ENCODE data around the gene KLHL5. TPM values are rescaled to one million over a fixed set of nuclear protein-coding genes. Genes with fewer than 3 reads are reported as not detected.
"Not testable (repeated sequence)": the region's sequence is repeated elsewhere in the genome, so short reads cannot be mapped to it uniquely, and the experiment has no call there.

The KLHL5 gene
- total RNA-seq, 2 experiments from 2014 or later = 16.4 to 18.3 TPM

DNA sequence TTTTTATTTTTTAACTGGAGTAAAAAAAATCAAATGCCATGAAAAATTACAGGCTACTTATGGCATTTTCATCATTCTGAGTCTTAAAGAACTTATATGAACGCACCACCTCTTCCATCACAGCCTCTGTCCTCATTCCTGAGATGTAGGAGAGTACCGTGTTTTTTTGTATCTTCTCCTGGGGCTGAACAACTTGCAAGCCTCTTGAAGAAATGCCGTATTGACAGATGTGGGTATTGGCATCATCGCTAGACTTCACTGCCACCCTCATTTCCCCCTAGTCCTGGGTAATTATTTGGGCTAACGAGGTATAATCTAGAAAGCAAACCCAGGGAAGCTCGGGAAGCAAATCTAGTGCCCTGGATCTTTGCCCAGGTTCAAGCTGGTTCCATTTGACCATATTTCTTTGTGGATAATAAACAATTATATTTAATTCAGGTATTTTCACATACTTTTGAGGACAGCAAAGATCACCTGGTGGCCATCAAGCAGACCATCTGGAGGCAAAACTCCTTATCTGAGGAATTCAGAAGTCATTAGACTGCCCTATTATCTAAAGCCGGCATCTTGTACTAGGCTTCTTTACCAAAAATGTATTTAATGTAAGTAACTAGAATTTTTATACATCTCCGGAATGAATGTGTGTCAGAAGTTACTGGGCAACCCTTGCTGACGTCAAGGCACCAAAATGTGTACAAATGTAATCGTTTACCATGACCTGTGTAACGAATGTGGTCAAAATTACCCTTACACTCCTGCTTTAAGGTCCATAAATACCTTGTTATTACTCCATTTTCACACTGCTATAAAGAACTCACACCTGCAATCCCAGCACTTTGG is 64.4 kb downstream of the KLHL5 start:
- H3K27me3 Mint-ChIP-seq = no peaks in the 10 kb centered on the region
- no peaks in the 10 kb centered on the region for H3K9me3 Mint-ChIP-seq
- H3K4me3 Mint-ChIP-seq = no peak overlapping the region
- DNase-seq (no peak), ATAC-seq (ENCODE audit: low read depth) (no peak)
- H3K4me1 Mint-ChIP-seq = no peaks in the 10 kb centered on the region
- POLR2A ChIA-PET = interaction anchor here (0.6 kb wide), 1 partner anchor 114 kb away, joined by 3 read pairs; no protein-coding TSS in a partner anchor
- H3K36me3 Mint-ChIP-seq = peaks cover 13% of the 10 kb centered on the region
- no peak overlapping the region for H3K27ac Mint-ChIP-seq

DNA sequence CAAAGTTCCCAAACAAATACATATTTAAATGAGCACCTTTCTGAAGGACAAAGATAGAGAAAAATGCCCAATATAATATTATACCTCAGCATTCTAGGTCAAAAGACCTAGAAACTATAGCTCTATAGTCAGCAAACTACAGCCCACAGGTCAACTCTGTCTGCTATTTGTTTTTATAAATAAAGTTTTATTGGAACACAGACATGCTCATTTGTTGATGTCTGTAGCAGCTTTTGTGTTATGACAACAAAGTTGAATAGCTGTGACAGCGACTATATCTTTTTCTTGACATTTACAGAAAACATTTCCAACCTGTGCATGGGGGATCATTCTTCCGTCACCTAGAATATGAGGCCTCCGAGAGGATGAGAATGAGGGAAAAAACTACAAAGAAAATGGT is 71.6 kb downstream of the KLHL5 start:
- Mint-ChIP-seq H3K36me3 (peaks cover 5% of the 10 kb centered on the region), H3K27me3 (no peaks in the 10 kb centered on the region), H3K9me3 (no peaks in the 10 kb centered on the region), H3K4me3 (no peak overlapping the region), H3K4me1 (peaks cover 7% of the 10 kb centered on the region), H3K27ac (no peak overlapping the region)
- ATAC-seq (ENCODE audit: low read depth) (no peak), DNase-seq (no peak)
- POLR2A ChIA-PET = interaction anchor here (0.9 to 1.5 kb wide), 3 partner anchors 89 to 325 kb away, joined by 3 read pairs; partner anchors contain the start of genes LIAS and RPL9

GRCh38 chr4:39134683-39135306 is 72.8 kb downstream of the KLHL5 start:
- no peak for ATAC-seq (ENCODE audit: low read depth)
- Mint-ChIP-seq H3K4me3 (no peak overlapping the region), H3K27ac (no peak overlapping the region), H3K36me3 (peaks cover 5% of the 10 kb centered on the region), H3K27me3 (no peaks in the 10 kb centered on the region), H3K9me3 (no peaks in the 10 kb centered on the region), H3K4me1 (peaks cover 7% of the 10 kb centered on the region)
- DNase-seq = no peak
- POLR2A ChIA-PET = interaction anchor here (0.8 to 1.5 kb wide), 6 partner anchors 17 to 186 kb away, joined by 3 read pairs; no protein-coding TSS in a partner anchor

- DNase-seq; ATAC-seq (ENCODE audit: low read depth); H3K27ac Mint-ChIP-seq; POLR2A ChIA-PET; H3K4me3 Mint-ChIP-seq; H3K36me3 Mint-ChIP-seq; H3K27me3 Mint-ChIP-seq; H3K9me3 Mint-ChIP-seq; H3K4me1 Mint-ChIP-seq: not testable (repeated sequence)
These were observed 76.2 kb downstream of the KLHL5 start for GRCh38 chr4:39138227-39138626.

DNA sequence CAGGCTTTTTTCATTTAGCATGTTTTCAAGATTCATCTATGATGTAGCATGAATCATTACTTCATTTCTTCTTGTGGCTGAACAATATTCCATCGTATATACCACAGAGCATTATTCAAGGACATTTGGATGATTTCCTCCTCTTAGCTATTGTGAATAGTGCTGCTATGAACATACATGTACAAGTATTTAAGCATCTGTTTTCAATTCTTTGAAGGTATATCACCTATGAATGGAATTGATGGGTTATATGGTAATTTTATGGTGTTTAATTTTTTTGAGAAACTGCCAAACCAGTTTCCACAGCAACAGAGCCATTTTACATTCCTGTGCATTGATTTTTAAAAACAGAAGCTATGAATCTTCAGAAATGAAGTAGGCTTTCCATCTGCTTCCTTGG is 84.2 kb downstream of the KLHL5 start:
- no peaks in the 10 kb centered on the region for H3K27me3 Mint-ChIP-seq
- H3K4me1 Mint-ChIP-seq = peaks cover 6% of the 10 kb centered on the region
- H3K9me3 Mint-ChIP-seq = no peaks in the 10 kb centered on the region
- POLR2A ChIA-PET = no interaction called here
- H3K27ac Mint-ChIP-seq = no peak overlapping the region
- DNase-seq = no peak
- H3K36me3 Mint-ChIP-seq = no peaks in the 10 kb centered on the region
- H3K4me3 Mint-ChIP-seq = no peak overlapping the region
- ATAC-seq (ENCODE audit: low read depth) = no peak

DNA sequence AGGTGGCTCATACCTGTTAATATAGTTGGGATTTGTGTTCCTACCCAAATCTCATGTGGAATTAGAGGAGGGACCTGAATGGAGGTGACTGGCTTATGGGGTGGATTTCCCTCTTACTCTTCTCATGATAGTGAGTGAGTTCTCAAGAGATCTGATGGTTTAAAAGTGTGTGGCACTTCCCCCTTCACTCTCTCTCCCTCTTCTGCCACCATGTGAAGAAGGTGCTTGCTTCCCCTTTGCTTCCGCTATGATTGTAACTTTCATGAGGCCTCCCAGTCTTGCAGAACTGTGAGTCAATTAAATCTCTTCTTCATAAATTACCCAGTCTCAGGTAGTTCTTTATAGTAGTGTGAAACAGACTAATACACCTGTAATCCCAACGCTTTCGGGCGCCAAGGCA is 92.0 kb downstream of the KLHL5 start:
- ATAC-seq (ENCODE audit: low read depth) = no peak
- POLR2A ChIA-PET = interaction anchor here (0.7 kb wide), 1 partner anchor 438 kb away, joined by 6 read pairs; no protein-coding TSS in a partner anchor
- Mint-ChIP-seq H3K9me3 (no peaks in the 10 kb centered on the region), H3K4me1 (peaks cover 6% of the 10 kb centered on the region), H3K27me3 (no peaks in the 10 kb centered on the region), H3K4me3 (no peak overlapping the region), H3K36me3 (no peaks in the 10 kb centered on the region), H3K27ac (no peak overlapping the region)
- no peak for DNase-seq

GRCh38 chr4:39157520-39157919 is 95.5 kb downstream of the KLHL5 start:
- no peak overlapping the region for H3K4me3 Mint-ChIP-seq
- no peaks in the 10 kb centered on the region for H3K36me3 Mint-ChIP-seq
- H3K27ac Mint-ChIP-seq = no peak overlapping the region

GRCh38 chr4:39166177-39166576 is 104.1 kb downstream of the KLHL5 start:
- ATAC-seq (ENCODE audit: low read depth) = no peak
- DNase-seq = no peak
- Mint-ChIP-seq H3K27me3 (peaks cover 21% of the 10 kb centered on the region), H3K36me3 (no peaks in the 10 kb centered on the region), H3K9me3 (no peaks in the 10 kb centered on the region), H3K4me3 (no peak overlapping the region), H3K4me1 (no peaks in the 10 kb centered on the region), H3K27ac (no peak overlapping the region)
- POLR2A ChIA-PET = no interaction called here

More at GRCh38 chr4:39157520-39157919, 95.5 kb downstream of the KLHL5 start:
- DNase-seq = no peak
- H3K9me3 Mint-ChIP-seq = no peaks in the 10 kb centered on the region
- no peak for ATAC-seq (ENCODE audit: low read depth)
- POLR2A ChIA-PET = no interaction called here
- H3K27me3 Mint-ChIP-seq = peaks cover 6% of the 10 kb centered on the region
- no peaks in the 10 kb centered on the region for H3K4me1 Mint-ChIP-seq

DNA sequence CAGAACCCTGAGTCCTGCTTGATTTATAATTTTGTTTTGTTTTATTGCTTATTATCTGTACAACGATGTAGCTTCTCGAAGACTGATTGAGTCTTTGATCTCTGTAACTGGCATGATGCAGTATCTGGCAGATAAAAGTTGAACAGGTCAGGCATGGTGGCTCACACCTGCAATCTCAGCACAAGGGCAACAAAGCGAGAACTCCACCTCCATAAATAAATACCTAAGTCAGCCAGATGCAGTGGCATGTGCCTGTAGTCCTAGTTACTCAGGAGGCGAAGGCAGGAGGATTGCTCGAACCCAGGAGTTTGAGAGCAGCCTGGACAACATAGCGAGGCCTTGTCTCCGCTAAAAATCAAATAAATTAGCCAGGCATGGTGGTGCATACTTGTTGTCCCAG is 104.6 kb downstream of the KLHL5 start:
- no peaks in the 10 kb centered on the region for H3K4me1 Mint-ChIP-seq
- H3K9me3 Mint-ChIP-seq = no peaks in the 10 kb centered on the region
- H3K36me3 Mint-ChIP-seq = no peaks in the 10 kb centered on the region
- peaks cover 19% of the 10 kb centered on the region for H3K27me3 Mint-ChIP-seq
- ATAC-seq (ENCODE audit: low read depth) (no peak), DNase-seq (no peak)
- H3K27ac Mint-ChIP-seq = no peak overlapping the region
- H3K4me3 Mint-ChIP-seq = no peak overlapping the region
- POLR2A ChIA-PET = no interaction called here

- Mint-ChIP-seq H3K27ac (no peak overlapping the region), H3K4me1 (no peaks in the 10 kb centered on the region), H3K9me3 (no peaks in the 10 kb centered on the region), H3K36me3 (no peaks in the 10 kb centered on the region), H3K4me3 (no peak overlapping the region), H3K27me3 (peaks cover 20% of the 10 kb centered on the region)
- DNase-seq = no peak
- POLR2A ChIA-PET = no interaction called here
- no peak for ATAC-seq (ENCODE audit: low read depth)
These were observed 107.4 kb downstream of the KLHL5 start for GRCh38 chr4:39169426-39169825.

GRCh38 chr4:39170301-39170700 is 108.3 kb downstream of the KLHL5 start:
- Mint-ChIP-seq H3K36me3 (no peaks in the 10 kb centered on the region), H3K4me3 (no peak overlapping the region), H3K27ac (no peak overlapping the region), H3K27me3 (peaks cover 20% of the 10 kb centered on the region), H3K9me3 (no peaks in the 10 kb centered on the region), H3K4me1 (no peaks in the 10 kb centered on the region)
- POLR2A ChIA-PET = no interaction called here
- no peak for ATAC-seq (ENCODE audit: low read depth)
- no peak for DNase-seq

Data from activated naive CD8-positive, alpha-beta T cell treated with anti-CD3 and anti-CD28 coated beads, Interleukin-2, amount 10 ng/mL, durations not matched to agents 7 days and 5 days (primary cell).